Measurements from ENCODE around the gene RSPH9.

RSPH9 gene

DNA sequence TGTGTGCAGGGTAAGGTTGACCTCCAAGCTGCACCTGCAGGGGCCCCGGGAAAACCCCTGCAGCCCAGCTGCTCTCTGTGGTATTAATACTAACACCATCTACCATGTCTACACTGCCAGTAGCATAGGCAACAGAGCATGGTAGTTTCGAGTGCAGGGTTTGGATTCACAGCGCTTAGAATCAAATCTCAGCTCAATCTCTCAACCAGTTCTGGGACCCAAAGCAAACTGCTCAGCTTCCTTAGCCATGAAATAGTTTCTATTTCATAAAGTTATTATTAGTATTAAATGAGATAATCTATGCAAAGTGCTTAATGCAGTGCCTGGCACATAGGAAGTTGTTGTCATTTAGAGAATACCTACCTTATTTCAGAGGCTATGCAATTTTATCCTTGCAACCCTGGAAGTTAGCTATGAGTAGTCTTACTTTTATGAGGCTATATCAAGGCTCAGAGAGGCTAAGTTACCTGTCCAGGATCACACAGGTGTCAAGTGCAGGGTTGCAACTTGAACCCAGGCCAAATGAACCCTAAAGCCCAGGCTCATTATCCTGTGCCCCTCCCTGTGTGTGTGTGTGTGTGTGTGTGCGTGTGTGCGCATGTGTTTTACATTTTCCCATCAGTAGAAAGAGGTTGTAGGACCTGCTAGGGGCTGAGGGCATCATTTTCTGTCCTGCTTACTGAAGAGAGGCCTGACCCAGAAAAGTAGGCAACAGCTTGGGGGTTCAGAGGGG lies 70.4 kb downstream of the RSPH9 start:
- peak overlapping the region; percentile 32 for H3K9ac ChIP-seq
- H3K4me2 ChIP-seq: peak overlapping the region; percentile 81
- H3K27me3 ChIP-seq (ENCODE audit: insufficient read depth, low read depth): no peaks in the 10 kb centered on the region

DNA sequence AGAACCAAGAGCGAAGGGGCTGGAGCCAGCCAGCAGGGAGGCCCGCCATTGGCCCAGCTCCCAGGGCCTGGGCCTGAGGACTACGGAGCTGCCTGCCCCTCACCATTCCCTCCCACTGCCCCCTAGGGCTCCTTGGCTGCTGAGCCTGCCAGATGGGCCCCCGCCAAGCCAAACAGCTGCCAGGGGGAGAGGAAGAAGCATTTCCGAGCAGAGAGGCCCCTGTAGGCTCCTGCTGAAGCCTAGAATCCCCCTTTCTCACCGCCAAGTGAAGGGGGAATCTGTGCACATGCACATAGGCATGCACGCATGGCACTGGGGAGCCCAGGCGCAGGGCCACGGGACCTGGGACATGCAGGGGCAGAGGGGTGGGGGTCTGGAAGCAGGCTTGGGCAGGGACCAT lies 71.3 kb downstream of the RSPH9 start:
- H3K4me2 ChIP-seq: peak overlapping the region; percentile 81
- no peaks in the 10 kb centered on the region for H3K79me2 ChIP-seq (ENCODE audit: insufficient read depth, low read depth)
- H3K4me3 ChIP-seq (IDR thresholded peaks at IDR 0.05; ENCODE audit: insufficient read depth, low read depth, low read length): no peak overlapping the region
- H3K4me1 ChIP-seq (ENCODE audit: low read depth, poor library complexity, severe bottlenecking): peaks cover 43% of the 10 kb centered on the region
- H3K9ac ChIP-seq: peak overlapping the region; percentile 32; the same call in 1 of the 2 replicates
- H3K36me3 ChIP-seq (ENCODE audit: insufficient read depth): no peaks in the 10 kb centered on the region
- TF ChIP-seq, protein P1, sequence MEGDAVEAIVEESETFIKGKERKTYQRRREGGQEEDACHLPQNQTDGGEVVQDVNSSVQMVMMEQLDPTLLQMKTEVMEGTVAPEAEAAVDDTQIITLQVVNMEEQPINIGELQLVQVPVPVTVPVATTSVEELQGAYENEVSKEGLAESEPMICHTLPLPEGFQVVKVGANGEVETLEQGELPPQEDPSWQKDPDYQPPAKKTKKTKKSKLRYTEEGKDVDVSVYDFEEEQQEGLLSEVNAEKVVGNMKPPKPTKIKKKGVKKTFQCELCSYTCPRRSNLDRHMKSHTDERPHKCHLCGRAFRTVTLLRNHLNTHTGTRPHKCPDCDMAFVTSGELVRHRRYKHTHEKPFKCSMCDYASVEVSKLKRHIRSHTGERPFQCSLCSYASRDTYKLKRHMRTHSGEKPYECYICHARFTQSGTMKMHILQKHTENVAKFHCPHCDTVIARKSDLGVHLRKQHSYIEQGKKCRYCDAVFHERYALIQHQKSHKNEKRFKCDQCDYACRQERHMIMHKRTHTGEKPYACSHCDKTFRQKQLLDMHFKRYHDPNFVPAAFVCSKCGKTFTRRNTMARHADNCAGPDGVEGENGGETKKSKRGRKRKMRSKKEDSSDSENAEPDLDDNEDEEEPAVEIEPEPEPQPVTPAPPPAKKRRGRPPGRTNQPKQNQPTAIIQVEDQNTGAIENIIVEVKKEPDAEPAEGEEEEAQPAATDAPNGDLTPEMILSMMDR (conservative IDR thresholded peaks at IDR 0.05; ENCODE audit: low read depth, low read length): no peak
- no peaks in the 10 kb centered on the region for H3K27me3 ChIP-seq (ENCODE audit: insufficient read depth, low read depth)
- H3K27ac ChIP-seq: peak overlapping the region; percentile 73
- no peaks in the 10 kb centered on the region for H4K20me1 ChIP-seq (ENCODE audit: insufficient read depth)
- no peak overlapping the region for H2AFZ ChIP-seq (ENCODE audit: low read depth)

More for the DNA sequence above, 70.4 kb downstream of the RSPH9 start:
- TF ChIP-seq, protein P1 (conservative IDR thresholded peaks at IDR 0.05; ENCODE audit: low read depth, low read length): no peak
- Histone ChIP-seq H3K4me1 (ENCODE audit: low read depth, poor library complexity, severe bottlenecking) (peaks cover 44% of the 10 kb centered on the region), H3K27ac (peak overlapping the region; percentile 73), H4K20me1 (ENCODE audit: insufficient read depth) (no peaks in the 10 kb centered on the region), H3K79me2 (ENCODE audit: insufficient read depth, low read depth) (no peaks in the 10 kb centered on the region), H3K4me3 (IDR thresholded peaks at IDR 0.05; ENCODE audit: insufficient read depth, low read depth, low read length) (no peak overlapping the region), H2AFZ (ENCODE audit: low read depth) (no peak overlapping the region), H3K36me3 (ENCODE audit: insufficient read depth) (no peaks in the 10 kb centered on the region)

DNA sequence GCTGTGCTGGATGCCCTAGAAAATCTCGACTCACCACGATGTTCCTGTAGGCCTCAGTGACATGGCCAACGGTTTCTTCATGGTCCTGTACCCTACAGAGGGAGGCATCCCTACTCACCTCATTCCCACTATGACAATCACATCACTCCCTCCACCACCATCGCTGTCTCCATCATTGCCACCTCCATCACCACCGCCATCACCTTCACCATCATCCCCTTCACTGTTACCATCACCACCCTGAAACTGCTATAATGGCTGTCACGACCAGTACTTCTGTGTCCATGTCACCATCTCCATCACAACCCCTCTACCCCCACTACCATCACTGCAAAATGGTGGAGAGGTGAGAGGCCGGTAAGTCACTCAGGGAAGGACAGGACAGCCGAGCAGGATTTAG lies 72.6 kb downstream of the RSPH9 start:
- Histone ChIP-seq H3K27me3 (ENCODE audit: insufficient read depth, low read depth) (no peaks in the 10 kb centered on the region), H4K20me1 (ENCODE audit: insufficient read depth) (no peaks in the 10 kb centered on the region), H3K4me3 (IDR thresholded peaks at IDR 0.05; ENCODE audit: insufficient read depth, low read depth, low read length) (no peak overlapping the region), H2AFZ (ENCODE audit: low read depth) (no peak overlapping the region), H3K36me3 (ENCODE audit: insufficient read depth) (no peaks in the 10 kb centered on the region), H3K4me2 (no peak overlapping the region), H3K79me2 (ENCODE audit: insufficient read depth, low read depth) (no peaks in the 10 kb centered on the region), H3K9ac (no peak overlapping the region), H3K27ac (no peak overlapping the region), H3K4me1 (ENCODE audit: low read depth, poor library complexity, severe bottlenecking) (peaks cover 43% of the 10 kb centered on the region)
- TF ChIP-seq, protein P1 (conservative IDR thresholded peaks at IDR 0.05; ENCODE audit: low read depth, low read length): no peak

DNA sequence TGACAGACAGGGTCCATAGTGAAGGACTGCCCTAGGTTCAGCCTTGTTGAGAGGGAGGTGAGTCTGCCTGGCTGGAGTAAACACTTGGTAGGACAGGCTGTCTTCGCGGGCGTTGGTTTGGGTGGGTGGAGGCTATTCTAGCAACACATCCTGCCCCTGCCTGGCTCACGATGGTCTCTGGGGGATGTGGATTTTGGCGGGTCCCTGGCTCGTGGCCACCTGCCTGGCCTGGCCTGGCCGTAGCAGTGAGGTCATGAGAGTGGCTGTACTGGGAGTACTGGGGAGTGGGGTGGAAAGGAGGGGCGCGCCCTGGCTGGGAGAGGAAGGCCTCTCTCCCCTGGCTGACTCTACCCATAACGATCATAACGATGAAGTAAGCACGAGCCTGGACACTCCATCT lies 73.0 kb downstream of the RSPH9 start:
- no peaks in the 10 kb centered on the region for H4K20me1 ChIP-seq (ENCODE audit: insufficient read depth)
- TF ChIP-seq, protein P1 (conservative IDR thresholded peaks at IDR 0.05; ENCODE audit: low read depth, low read length): no peak
- H3K27me3 ChIP-seq (ENCODE audit: insufficient read depth, low read depth): no peaks in the 10 kb centered on the region
- H3K27ac ChIP-seq: no peak overlapping the region
- H3K4me2 ChIP-seq: no peak overlapping the region
- H3K4me3 ChIP-seq (IDR thresholded peaks at IDR 0.05; ENCODE audit: insufficient read depth, low read depth, low read length): no peak overlapping the region
- H3K9ac ChIP-seq: no peak overlapping the region
- H3K79me2 ChIP-seq (ENCODE audit: insufficient read depth, low read depth): no peaks in the 10 kb centered on the region
- H2AFZ ChIP-seq (ENCODE audit: low read depth): no peak overlapping the region
- peaks cover 43% of the 10 kb centered on the region for H3K4me1 ChIP-seq (ENCODE audit: low read depth, poor library complexity, severe bottlenecking)
- H3K36me3 ChIP-seq (ENCODE audit: insufficient read depth): no peaks in the 10 kb centered on the region
